Activated CD4-positive, alpha-beta memory T cell treated with anti-CD3 and anti-CD28 coated beads for 36 hours (primary cell): Measurements from ENCODE around the gene MARCHF9. TPM values are rescaled to one million over a fixed set of nuclear protein-coding genes. Genes with fewer than 3 reads are reported as not detected.
"Not testable (repeated sequence)": the region's sequence is repeated elsewhere in the genome, so short reads cannot be mapped to it uniquely, and the experiment has no call there.

Experiments used
- CTCF ChIA-PET: fragments of 350-600 bp; sonication (Branson Sonifier 250); formaldehyde crosslinking; loops from one replicate; lab custom pipeline; 2021; ENCODE audit warnings: antibody characterized with exemption, inconsistent platforms; lab: Charles Lee
- POLR2A ChIA-PET: fragments of 350-600 bp; sonication (Branson Sonifier 250); formaldehyde crosslinking; loops from one replicate; lab custom pipeline; 2021; ENCODE audit warnings: antibody characterized with exemption; lab: Charles Lee
- DNase-seq: peaks from one replicate; pipeline ENCODE4 v3.0.0-alpha.2; 2020
- H3K27ac Mint-ChIP-seq: one replicate; pipeline ENCODE4 v1.8.0; 2021; ENCODE audit warnings: mixed read lengths
- H3K27me3 Mint-ChIP-seq: one replicate; pipeline ENCODE4 v1.8.0; 2021; ENCODE audit warnings: mixed read lengths
- H3K36me3 Mint-ChIP-seq: one replicate; pipeline ENCODE4 v1.8.0; 2021; ENCODE audit warnings: mixed read lengths
- H3K4me1 Mint-ChIP-seq: one replicate; pipeline ENCODE4 v1.8.0; 2021; ENCODE audit warnings: low read depth, mixed read lengths
- H3K4me3 Mint-ChIP-seq: one replicate; pipeline ENCODE4 v1.8.0; 2021; ENCODE audit warnings: mild to moderate bottlenecking, mixed read lengths
- H3K9me3 Mint-ChIP-seq: one replicate; pipeline ENCODE4 v1.8.0; 2021; ENCODE audit warnings: mixed read lengths
- intact Hi-C: fragments of 100-400 bp; cut with micrococcal nuclease; formaldehyde crosslinking; loops from one replicate; pipeline ENCODE4 v1.15.1; 2023
- total RNA-seq, 2 experiments: library from RNA; stranded (reverse); gene quantifications; one replicate each; pipeline ENCODE4 v1.2.3, GENCODE V29; 2021

MARCHF9 gene
- total RNA-seq, 2 experiments from 2014 or later, result 20.9 to 21.2 TPM

DNA sequence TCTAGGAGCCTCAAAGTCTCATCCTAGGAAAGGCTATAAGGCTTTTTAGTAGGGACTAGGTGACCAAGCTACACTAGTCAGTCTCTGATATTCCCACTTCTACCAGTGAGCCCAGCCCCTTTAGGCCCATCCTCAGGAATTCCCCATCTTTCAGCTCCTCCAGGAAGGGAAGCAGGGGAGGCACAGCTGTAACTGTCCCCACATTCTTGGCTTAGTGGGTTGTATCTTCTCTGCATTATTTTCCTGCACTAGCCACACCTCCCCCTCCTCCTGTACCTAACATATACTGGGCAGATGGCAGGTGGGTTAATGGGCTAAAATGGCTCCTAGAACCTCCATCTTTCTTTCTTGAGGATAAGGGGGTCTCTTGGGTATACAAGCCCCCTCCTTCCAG, 12.4 kb downstream of the MARCHF9 start:
- DNase-seq, result no peak
- Mint-ChIP-seq H3K9me3 (no peaks in the 10 kb centered on the region), H3K4me1 (peaks cover 43% of the 10 kb centered on the region), H3K27ac (no peak overlapping the region), H3K4me3 (no peak overlapping the region), H3K36me3 (peaks cover 29% of the 10 kb centered on the region), H3K27me3 (peaks cover 2% of the 10 kb centered on the region)
- intact Hi-C loops, result no loop called here
- POLR2A ChIA-PET, result no interaction called here
- CTCF ChIA-PET, result interaction anchor here (1.2 to 5.1 kb wide), 3 partner anchors 8 to 16 kb away, joined by 9 to 52 read pairs (median 9); partner anchors contain the start of gene TSFM

GRCh38 chr12:57767876-57768275, 13.0 kb downstream of the MARCHF9 start:
- CTCF ChIA-PET, result interaction anchor here (1.2 to 5.1 kb wide), 3 partner anchors 9 to 15 kb away, joined by 9 to 52 read pairs (median 9); partner anchors contain the start of gene TSFM
- Mint-ChIP-seq H3K4me3 (no peak overlapping the region), H3K9me3 (no peaks in the 10 kb centered on the region), H3K27ac (no peak overlapping the region), H3K27me3 (peaks cover 2% of the 10 kb centered on the region), H3K36me3 (peaks cover 28% of the 10 kb centered on the region), H3K4me1 (peaks cover 44% of the 10 kb centered on the region)
- no peak for DNase-seq
- POLR2A ChIA-PET, result no interaction called here
- intact Hi-C loops, result no loop called here

DNA sequence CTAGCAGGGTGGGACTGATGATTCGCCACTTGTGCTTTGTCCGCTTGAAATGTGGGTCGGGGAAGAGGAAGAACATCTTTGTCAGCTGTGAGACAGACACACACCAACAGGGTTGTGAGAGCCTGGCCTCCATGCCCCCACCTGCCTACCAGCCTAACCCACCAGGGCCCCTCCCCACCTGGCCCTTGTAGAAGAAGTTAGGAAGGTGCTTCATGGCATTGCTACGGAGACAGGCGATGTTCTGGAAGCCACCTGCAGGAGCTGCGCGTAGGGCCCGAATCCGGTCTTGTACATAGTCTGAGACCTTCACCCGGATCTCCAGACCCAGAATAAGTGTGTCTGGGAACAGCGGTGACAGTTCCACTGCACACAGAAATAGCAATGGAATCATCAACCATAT, 14.7 kb downstream of the MARCHF9 start:
- Mint-ChIP-seq H3K27ac (no peak overlapping the region), H3K27me3 (peaks cover 2% of the 10 kb centered on the region), H3K9me3 (no peaks in the 10 kb centered on the region), H3K4me3 (peak overlapping the region; percentile 9), H3K4me1 (peaks cover 41% of the 10 kb centered on the region), H3K36me3 (peaks cover 22% of the 10 kb centered on the region)
- DNase-seq, result no peak
- intact Hi-C loops, result no loop called here
- POLR2A ChIA-PET, result no interaction called here
- CTCF ChIA-PET, result interaction anchor here (1.8 kb wide), 1 partner anchor 10 kb away, joined by 4 read pairs; no protein-coding TSS in a partner anchor

GRCh38 chr12:57770734-57771133, 15.8 kb downstream of the MARCHF9 start:
- ChIA-PET POLR2A (no interaction called here), CTCF (interaction anchor here (1.8 to 2.1 kb wide), 2 partner anchors 11 to 12 kb away, joined by 4 to 25 read pairs; partner anchors contain the start of gene TSFM)
- H3K27me3 Mint-ChIP-seq, result peaks cover 2% of the 10 kb centered on the region
- H3K4me1 Mint-ChIP-seq, result peaks cover 35% of the 10 kb centered on the region
- no peak for DNase-seq
- peak overlapping the region; percentile 52 for H3K4me3 Mint-ChIP-seq
- H3K36me3 Mint-ChIP-seq, result peaks cover 24% of the 10 kb centered on the region
- H3K27ac Mint-ChIP-seq, result peak overlapping the region; percentile 97
- H3K9me3 Mint-ChIP-seq, result no peaks in the 10 kb centered on the region
- intact Hi-C loops, result no loop called here

DNA sequence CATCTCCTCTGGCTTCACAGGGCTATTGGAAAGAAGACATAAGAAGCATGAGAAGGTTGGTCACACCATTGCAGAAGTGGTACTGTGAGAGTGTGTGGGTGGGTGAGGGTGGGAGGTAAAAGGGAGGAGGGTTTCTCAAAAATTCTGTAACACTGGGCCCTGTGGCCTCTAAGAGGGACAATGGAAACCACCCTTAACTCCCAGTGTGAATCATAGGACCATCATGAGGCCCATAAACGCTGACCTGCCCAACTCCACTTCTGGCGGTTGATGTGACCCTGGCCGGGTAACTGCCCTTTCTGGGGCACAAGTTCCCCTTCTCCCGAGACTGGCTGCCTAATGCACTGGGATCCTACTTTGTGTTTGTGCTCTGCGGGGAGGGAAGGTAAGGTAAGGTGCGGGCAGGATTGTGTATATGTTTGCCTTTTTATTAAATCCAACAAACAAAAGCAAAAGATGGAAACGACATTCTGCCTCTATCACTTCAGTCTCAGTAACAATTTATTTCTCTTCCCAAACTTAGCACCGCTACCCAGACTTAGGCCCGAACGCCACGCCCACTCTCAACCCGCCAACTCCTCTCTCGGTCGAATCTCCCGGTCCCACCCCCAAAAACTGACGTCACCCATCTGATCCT, 16.5 kb downstream of the MARCHF9 start:
- CTCF ChIA-PET, result interaction anchor here (0.7 to 2.1 kb wide), 6 partner anchors 11 to 125 kb away, joined by 3 to 25 read pairs (median 4); partner anchors contain the start of genes OS9 and TSFM
- peak; percentile 93 for DNase-seq
- POLR2A ChIA-PET, result interaction anchor here (0.9 to 1.2 kb wide), 3 partner anchors 11 to 27 kb away, joined by 4 to 10 read pairs (median 6); partner anchors contain the start of genes MARCHF9, TSFM and TSPAN31
- Mint-ChIP-seq H3K4me1 (peaks cover 29% of the 10 kb centered on the region), H3K9me3 (no peaks in the 10 kb centered on the region), H3K27ac (peak overlapping the region; percentile 97), H3K36me3 (peaks cover 29% of the 10 kb centered on the region), H3K4me3 (peak overlapping the region; percentile 99), H3K27me3 (no peaks in the 10 kb centered on the region)
- intact Hi-C loops, result no loop called here

DNA sequence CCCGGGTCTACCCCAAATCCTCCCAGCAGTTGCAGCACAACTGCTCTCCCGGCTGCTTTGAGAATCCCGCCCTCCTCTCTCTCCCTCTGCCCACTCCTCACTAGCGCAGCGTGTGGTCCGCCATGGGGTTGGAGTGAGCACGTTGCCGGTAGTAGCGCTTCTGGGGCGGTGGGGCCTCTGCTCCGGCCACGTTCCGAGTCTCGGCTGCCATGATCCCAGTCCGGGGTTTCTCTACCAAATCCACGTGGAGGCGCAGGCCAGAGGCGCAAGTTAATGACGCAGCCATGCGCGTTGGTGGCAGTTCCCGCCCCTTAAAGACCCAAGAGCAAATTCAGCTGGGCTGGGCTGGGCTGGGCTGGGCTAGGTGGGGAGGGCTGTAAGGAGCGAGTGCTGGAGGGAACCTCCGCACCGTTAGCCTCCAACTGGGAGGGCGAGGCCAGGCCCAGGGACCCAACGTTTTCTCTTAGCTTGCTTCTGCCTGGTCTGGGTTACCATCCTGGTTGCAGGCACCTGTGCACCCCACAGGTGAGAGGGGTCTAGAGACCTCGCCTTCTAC, 17.0 kb downstream of the MARCHF9 start, which contains the start of gene METTL1:
TSS of gene METTL1 (minus strand) at position 233 of the 556 bp plus-strand sequence. CDS start at position 211, 22 bp downstream.
- Mint-ChIP-seq H3K27me3 (no peaks in the 10 kb centered on the region), H3K4me1 (peaks cover 23% of the 10 kb centered on the region), H3K9me3 (no peaks in the 10 kb centered on the region), H3K4me3 (peak within 1 kb of the TSS; percentile 99), H3K27ac (peak within 1 kb of the TSS; percentile 97), H3K36me3 (peaks cover 29% of the 10 kb centered on the region)
- ChIA-PET CTCF (interaction anchor here (0.6 to 2.1 kb wide), 7 partner anchors 10 to 133 kb away, joined by 3 to 25 read pairs (median 3); partner anchors contain the start of genes OS9 and TSFM), POLR2A (interaction anchor here (0.5 to 1.6 kb wide), 9 partner anchors 9 to 1144 kb away, joined by 3 to 10 read pairs (median 4); partner anchors contain the start of genes ATP23, CDK4, MARCHF9 and TSFM)
- DNase-seq, result peak; percentile 97
- intact Hi-C loops, result loop anchor here (1.0 to 2.0 kb wide), 3 partner anchors 10 to 75 kb away; partner anchors contain the start of genes CDK4, CTDSP2 and TSFM

- DNase-seq, result peak; percentile 64
- peak within 1 kb of the TSS; percentile 99 for H3K4me3 Mint-ChIP-seq
- ChIA-PET CTCF (interaction anchor here (0.6 to 2.1 kb wide), 8 partner anchors 10 to 132 kb away, joined by 3 to 25 read pairs (median 4); partner anchors contain the start of genes OS9 and TSFM), POLR2A (interaction anchor here (0.5 to 1.6 kb wide), 10 partner anchors 9 to 1144 kb away, joined by 3 to 10 read pairs (median 4); partner anchors contain the start of genes ATP23, CDK4, MARCHF9 and TSFM)
- H3K9me3 Mint-ChIP-seq, result no peaks in the 10 kb centered on the region
- intact Hi-C loops, result loop anchor here (1.0 to 2.0 kb wide), 3 partner anchors 10 to 74 kb away; partner anchors contain the start of genes CDK4, CTDSP2 and TSFM
- peaks cover 22% of the 10 kb centered on the region for H3K4me1 Mint-ChIP-seq
- H3K27ac Mint-ChIP-seq, result peak within 1 kb of the TSS; percentile 97
- H3K36me3 Mint-ChIP-seq, result peaks cover 29% of the 10 kb centered on the region
- H3K27me3 Mint-ChIP-seq, result no peaks in the 10 kb centered on the region
Measured at GRCh38 chr12:57772429-57773322, 17.8 kb downstream of the MARCHF9 start, which contains the start of gene EEF1AKMT3. Gene EEF1AKMT3, plus strand, starts transcription at chr12:57772614. Its CDS starts 111 bp downstream, at chr12:57772725.

DNA sequence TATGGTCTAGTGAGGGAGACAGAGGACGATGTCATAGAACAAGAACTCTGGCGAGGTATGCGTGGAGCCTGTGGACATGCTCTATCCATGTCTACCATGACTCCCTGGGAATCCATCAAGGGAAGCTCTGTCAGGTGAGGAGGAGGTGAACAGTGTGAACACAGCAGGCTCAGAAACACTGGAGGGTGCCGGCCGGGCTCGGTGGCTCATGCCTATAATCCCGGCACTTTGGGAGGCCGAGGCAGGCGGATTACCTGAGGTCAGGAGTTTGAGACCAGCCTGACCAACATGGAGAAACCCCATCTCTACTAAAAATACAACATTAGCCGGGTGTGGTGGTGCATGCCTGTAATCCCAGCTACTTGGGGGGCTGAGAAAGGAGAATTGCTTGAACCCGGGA, 19.7 kb downstream of the MARCHF9 start:
- intact Hi-C loops, DNase-seq, H3K4me3 Mint-ChIP-seq, H3K27ac Mint-ChIP-seq, POLR2A ChIA-PET, H3K27me3 Mint-ChIP-seq, H3K9me3 Mint-ChIP-seq: not testable (repeated sequence)
- CTCF ChIA-PET, result interaction anchor here (1.1 to 2.7 kb wide), 3 partner anchors 9 to 28 kb away, joined by 3 to 11 read pairs (median 4); no protein-coding TSS in a partner anchor
- H3K4me1 Mint-ChIP-seq, result peaks cover 31% of the 10 kb centered on the region
- peaks cover 17% of the 10 kb centered on the region for H3K36me3 Mint-ChIP-seq

GRCh38 chr12:57775044-57775443, 20.1 kb downstream of the MARCHF9 start:
- Mint-ChIP-seq H3K27ac (no peak overlapping the region), H3K36me3 (peaks cover 14% of the 10 kb centered on the region), H3K4me3 (no peak overlapping the region), H3K9me3 (no peaks in the 10 kb centered on the region), H3K4me1 (peaks cover 34% of the 10 kb centered on the region), H3K27me3 (no peaks in the 10 kb centered on the region)
- CTCF ChIA-PET, result interaction anchor here (1.1 to 2.7 kb wide), 2 partner anchors 8 to 18 kb away, joined by 4 to 11 read pairs; no protein-coding TSS in a partner anchor
- POLR2A ChIA-PET, result no interaction called here
- DNase-seq, result no peak
- intact Hi-C loops, result no loop called here

DNA sequence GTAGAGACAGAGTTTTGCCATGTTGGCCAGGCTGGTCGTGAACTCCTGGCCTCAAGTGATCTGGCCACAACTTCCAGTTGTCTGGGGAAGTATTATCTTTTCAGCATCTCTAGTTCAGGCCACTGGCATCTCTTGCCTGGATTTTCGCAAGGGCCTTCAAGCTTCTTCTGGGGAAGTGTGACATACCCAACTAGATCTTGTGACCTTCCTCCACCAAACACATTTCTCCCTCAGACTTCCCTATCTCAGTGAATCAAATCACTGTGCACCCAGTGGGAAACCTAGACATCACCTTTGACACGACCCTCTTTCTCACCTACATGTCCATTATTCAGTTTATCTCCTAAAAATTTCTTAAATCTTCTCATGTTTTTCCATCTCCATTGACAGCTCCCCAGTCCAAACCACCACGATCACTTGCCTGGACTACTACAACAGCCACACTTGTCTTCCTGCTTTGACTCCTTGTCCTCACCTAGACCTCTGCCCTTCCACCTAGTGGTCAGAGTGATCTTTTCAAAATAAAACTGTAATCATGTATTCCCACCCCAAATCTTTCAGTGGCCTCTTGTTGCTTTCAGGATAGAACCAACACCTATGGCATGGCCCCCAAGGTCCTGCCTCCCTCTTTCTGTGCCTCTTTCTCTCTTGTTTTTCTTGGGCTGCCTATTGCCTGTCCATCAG, 20.8 kb downstream of the MARCHF9 start:
- DNase-seq, result no peak
- Mint-ChIP-seq H3K36me3 (peaks cover 10% of the 10 kb centered on the region), H3K27ac (no peak overlapping the region), H3K4me1 (peaks cover 35% of the 10 kb centered on the region), H3K9me3 (no peaks in the 10 kb centered on the region), H3K4me3 (no peak overlapping the region), H3K27me3 (no peaks in the 10 kb centered on the region)
- ChIA-PET POLR2A (no interaction called here), CTCF (interaction anchor here (1.5 to 2.7 kb wide), 2 partner anchors 16 to 19 kb away, joined by 5 to 11 read pairs; no protein-coding TSS in a partner anchor)
- intact Hi-C loops, result no loop called here
